H9 (cell line): Measurements from ENCODE around the gene MYH15. TPM values are rescaled to one million over a fixed set of nuclear protein-coding genes. Genes with fewer than 3 reads are reported as not detected.

ENCODE experiments used
- DNase-seq: peaks from one replicate; pipeline ENCODE4 v3.0.0-alpha.2; 2017
- H2AFZ ChIP-seq: one replicate; pipeline ENCODE4 v1.6.1; 2013; ENCODE audit warnings: mild to moderate bottlenecking, low read length, control low read depth, moderate library complexity
- H2AK5ac ChIP-seq: 2 replicates; pipeline ENCODE4 v1.6.1; 2013; ENCODE audit warnings: low read length, control low read depth, mixed read lengths; ENCODE audit not compliant: insufficient read length
- H2BK120ac ChIP-seq: one replicate; pipeline ENCODE4 v1.6.1; 2013; ENCODE audit warnings: low read depth, mild to moderate bottlenecking, low read length, control low read depth, inconsistent platforms; ENCODE audit not compliant: poor library complexity, severe bottlenecking
- H2BK12ac ChIP-seq: 2 replicates; pipeline ENCODE4 v1.6.1; 2013; ENCODE audit warnings: low read length, control low read depth, mixed read lengths, low read depth; ENCODE audit not compliant: insufficient read length
- H2BK15ac ChIP-seq: 2 replicates; pipeline ENCODE4 v1.6.1; 2013; ENCODE audit warnings: low read depth, low read length, control low read depth
- H2BK20ac ChIP-seq: one replicate; pipeline ENCODE4 v1.6.1; 2013; ENCODE audit warnings: low read depth, mild to moderate bottlenecking, low read length, control low read depth, inconsistent platforms; ENCODE audit not compliant: poor library complexity, severe bottlenecking
- H2BK5ac ChIP-seq: 2 replicates; pipeline ENCODE4 v1.6.1; 2013; ENCODE audit warnings: low read length, control low read depth, mixed read lengths; ENCODE audit not compliant: insufficient read length
- H3K14ac ChIP-seq: 2 replicates; pipeline ENCODE4 v1.6.1; 2013; ENCODE audit warnings: low read length, control low read depth; ENCODE audit not compliant: insufficient read depth
- H3K18ac ChIP-seq: 2 replicates; pipeline ENCODE4 v1.6.1; 2013; ENCODE audit warnings: low read depth, mild to moderate bottlenecking, mixed read lengths, low read length, control low read depth; ENCODE audit not compliant: insufficient read length
- H3K23ac ChIP-seq: 2 replicates; pipeline ENCODE4 v1.6.1; 2013; ENCODE audit warnings: low read length, control low read depth, mixed read lengths, low read depth; ENCODE audit not compliant: insufficient read length
- H3K23me2 ChIP-seq: 2 replicates; pipeline ENCODE4 v1.6.1; 2013; ENCODE audit warnings: low read depth, mild to moderate bottlenecking, mixed read lengths, low read length, control low read depth; ENCODE audit not compliant: insufficient read length, poor library complexity, severe bottlenecking
- H3K27ac ChIP-seq: 2 replicates; pipeline ENCODE4 v1.5.1; 2013; ENCODE audit warnings: low read length, control low read depth, mixed read lengths, low read depth; ENCODE audit not compliant: insufficient read length
- H3K27me3 ChIP-seq: 2 replicates; pipeline ENCODE4 v1.6.1; 2013; ENCODE audit warnings: low read length, control low read depth, inconsistent platforms; ENCODE audit not compliant: insufficient read depth
- H3K4ac ChIP-seq: 2 replicates; pipeline ENCODE4 v1.6.1; 2013; ENCODE audit warnings: low read depth, mild to moderate bottlenecking, control low read depth, inconsistent platforms, low read length, moderate library complexity
- H3K4me1 ChIP-seq: 2 replicates; pipeline ENCODE4 v1.6.1; 2013; ENCODE audit warnings: low read length, control low read depth, inconsistent platforms; ENCODE audit not compliant: insufficient read depth
- H3K4me2 ChIP-seq: 2 replicates; pipeline ENCODE4 v1.6.1; 2013; ENCODE audit warnings: low read length, control low read depth, mixed read lengths; ENCODE audit not compliant: insufficient read length, insufficient read depth
- H3K56ac ChIP-seq: 2 replicates; pipeline ENCODE4 v1.6.1; 2013; ENCODE audit warnings: low read depth, mild to moderate bottlenecking, mixed read lengths, low read length, control low read depth; ENCODE audit not compliant: insufficient read length
- H3K79me1 ChIP-seq: 2 replicates; pipeline ENCODE4 v1.6.1; 2013; ENCODE audit warnings: low read depth, mild to moderate bottlenecking, moderate library complexity, low read length, control low read depth, inconsistent platforms; ENCODE audit not compliant: insufficient read depth, poor library complexity, severe bottlenecking
- H3K79me2 ChIP-seq: 2 replicates; pipeline ENCODE4 v1.6.1; 2013; ENCODE audit warnings: low read length, control low read depth, inconsistent platforms; ENCODE audit not compliant: insufficient read depth
- H3K9ac ChIP-seq: 2 replicates; pipeline ENCODE4 v1.6.1; 2013; ENCODE audit warnings: low read length, control low read depth, mixed read lengths; ENCODE audit not compliant: insufficient read length; ENCODE audit errors: extremely low read depth
- H3K9me3 ChIP-seq: one replicate; pipeline ENCODE4 v1.6.1; 2013; ENCODE audit warnings: low read depth, low read length, inconsistent platforms; ENCODE audit not compliant: control insufficient read depth
- H3T11ph ChIP-seq: one replicate; pipeline ENCODE4 v1.6.1; 2013; ENCODE audit warnings: mild to moderate bottlenecking, low read length, control low read depth, inconsistent platforms
- H4K20me1 ChIP-seq: one replicate; pipeline ENCODE4 v1.6.1; 2013; ENCODE audit not compliant: control insufficient read depth, insufficient read length, insufficient read depth
- H4K5ac ChIP-seq: 2 replicates; pipeline ENCODE4 v1.6.1; 2013; ENCODE audit warnings: low read depth, mild to moderate bottlenecking, mixed read lengths, low read length, control low read depth; ENCODE audit not compliant: insufficient read length
- H4K8ac ChIP-seq: replicated peaks from 2 replicates; pipeline ENCODE4 v1.6.1; 2013; ENCODE audit warnings: low read length, control low read depth, mixed read lengths, low read depth; ENCODE audit not compliant: insufficient read length
- H4K91ac ChIP-seq: 2 replicates; pipeline ENCODE4 v1.6.1; 2013; ENCODE audit warnings: low read depth, mild to moderate bottlenecking, moderate library complexity, mixed read lengths, low read length, control low read depth; ENCODE audit not compliant: insufficient read length
- H3K27ac Mint-ChIP-seq, 3 experiments: 2 replicates in 2 of 3; 3 replicates in 1 of 3; pipeline ENCODE4 v1.8.0; 2020 to 2021; ENCODE audit warnings: mixed read lengths in 3 of 3, mild to moderate bottlenecking in 1 of 3, moderate library complexity in 1 of 3
- H3K27me3 Mint-ChIP-seq: 2 replicates; pipeline ENCODE4 v1.8.0; 2021; ENCODE audit warnings: low read depth, mild to moderate bottlenecking, moderate library complexity, mixed read lengths
- H3K36me3 Mint-ChIP-seq, 3 experiments: 2 replicates in 2 of 3; 3 replicates in 1 of 3; pipeline ENCODE4 v1.8.0; 2020 to 2021; ENCODE audit warnings: low read depth in 3 of 3, mixed read lengths in 3 of 3; ENCODE audit not compliant: insufficient read depth in 1 of 3
- H3K4me1 Mint-ChIP-seq, 2 experiments: 2 replicates each; pipeline ENCODE4 v1.8.0; 2020; ENCODE audit warnings: mixed read lengths in 2 of 2
- H3K4me3 Mint-ChIP-seq, 2 experiments: 2 replicates in 1 of 2; 3 replicates in 1 of 2; pipeline ENCODE4 v1.8.0; 2020 to 2021; ENCODE audit warnings: mild to moderate bottlenecking in 2 of 2, mixed read lengths in 2 of 2, moderate library complexity in 1 of 2
- H3K9me3 Mint-ChIP-seq, 2 experiments: 2 replicates in 1 of 2; 3 replicates in 1 of 2; pipeline ENCODE4 v1.8.0; 2020; ENCODE audit warnings: mild to moderate bottlenecking in 2 of 2, mixed read lengths in 2 of 2, moderate library complexity in 1 of 2
- WGBS: extraction: QIAGEN DNeasy Blood & Tissue Kit; methylation state at CpG from one replicate; pipeline ENCODE4 v1.1.7; 2013; ENCODE audit warnings: missing lambda C conversion rate, low lambda C conversion rate, mixed read lengths; ENCODE audit not compliant: insufficient read length; ENCODE audit errors: extremely low coverage; 5-methylcytosine and 5-hydroxymethylcytosine counted together
- total RNA-seq: library from RNA; stranded (reverse); gene quantifications from 2 replicates; pipeline ENCODE4 v1.2.1, GENCODE V29; 2021
- TF ChIP-seq, protein P1 (sequence below): fragments of 200-600 bp; sonication (generic); conservative IDR thresholded peaks from 3 replicates; pipeline ENCODE4 v1.8.0; 2021; ENCODE audit warnings: antibody characterized with exemption, mild to moderate bottlenecking

MYH15 gene
- total RNA-seq, 1 experiment from 2014 or later, result 0.13 TPM

DNA sequence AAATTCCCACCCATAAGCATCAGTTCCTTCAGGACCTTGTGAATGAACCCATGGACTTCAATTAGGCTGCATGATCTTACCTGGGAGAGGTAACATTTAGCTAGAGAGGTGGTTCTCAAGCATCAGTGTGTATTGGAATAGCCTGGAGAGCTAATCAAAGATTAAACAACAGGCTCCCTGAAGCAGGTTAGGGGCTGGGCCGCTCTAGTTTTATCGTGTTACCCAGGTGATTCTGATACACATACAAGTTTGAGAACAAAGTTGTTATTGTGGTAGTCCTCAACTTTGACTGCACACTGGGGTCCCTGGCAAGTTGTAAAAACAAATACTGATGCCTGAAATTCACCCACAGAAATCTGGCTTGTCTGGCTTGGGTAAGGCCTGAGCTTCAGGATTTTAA, 31.2 kb downstream of the MYH15 start:
- Histone ChIP-seq H3K9me3 (no peaks in the 10 kb centered on the region), H3T11ph (no peak overlapping the region), H4K8ac (no peak overlapping the region), H3K14ac (no peak overlapping the region), H4K91ac (no peak overlapping the region), H4K20me1 (no peaks in the 10 kb centered on the region), H3K79me2 (no peaks in the 10 kb centered on the region), H3K79me1 (no peaks in the 10 kb centered on the region), H2AFZ (no peak overlapping the region), H3K18ac (no peak overlapping the region), H3K9ac (no peak overlapping the region), H2BK5ac (no peak overlapping the region), H3K4ac (no peak overlapping the region), H3K4me1 (no peaks in the 10 kb centered on the region), H2BK12ac (no peak overlapping the region), H3K27me3 (no peaks in the 10 kb centered on the region), H2BK15ac (no peak overlapping the region), H4K5ac (no peak overlapping the region), H2BK120ac (no peak overlapping the region), H3K27ac (no peak overlapping the region), H3K23me2 (no peaks in the 10 kb centered on the region), H2AK5ac (no peak overlapping the region), H3K56ac (no peak overlapping the region), H3K23ac (no peak overlapping the region), H3K4me2 (no peak overlapping the region), H2BK20ac (no peak overlapping the region)
- H3K36me3 Mint-ChIP-seq, result no peaks in the 10 kb centered on the region
- H3K4me1 Mint-ChIP-seq, result no peaks in the 10 kb centered on the region
- H3K27ac Mint-ChIP-seq, result no peak overlapping the region
- TF ChIP-seq, protein P1, sequence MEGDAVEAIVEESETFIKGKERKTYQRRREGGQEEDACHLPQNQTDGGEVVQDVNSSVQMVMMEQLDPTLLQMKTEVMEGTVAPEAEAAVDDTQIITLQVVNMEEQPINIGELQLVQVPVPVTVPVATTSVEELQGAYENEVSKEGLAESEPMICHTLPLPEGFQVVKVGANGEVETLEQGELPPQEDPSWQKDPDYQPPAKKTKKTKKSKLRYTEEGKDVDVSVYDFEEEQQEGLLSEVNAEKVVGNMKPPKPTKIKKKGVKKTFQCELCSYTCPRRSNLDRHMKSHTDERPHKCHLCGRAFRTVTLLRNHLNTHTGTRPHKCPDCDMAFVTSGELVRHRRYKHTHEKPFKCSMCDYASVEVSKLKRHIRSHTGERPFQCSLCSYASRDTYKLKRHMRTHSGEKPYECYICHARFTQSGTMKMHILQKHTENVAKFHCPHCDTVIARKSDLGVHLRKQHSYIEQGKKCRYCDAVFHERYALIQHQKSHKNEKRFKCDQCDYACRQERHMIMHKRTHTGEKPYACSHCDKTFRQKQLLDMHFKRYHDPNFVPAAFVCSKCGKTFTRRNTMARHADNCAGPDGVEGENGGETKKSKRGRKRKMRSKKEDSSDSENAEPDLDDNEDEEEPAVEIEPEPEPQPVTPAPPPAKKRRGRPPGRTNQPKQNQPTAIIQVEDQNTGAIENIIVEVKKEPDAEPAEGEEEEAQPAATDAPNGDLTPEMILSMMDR, result no peak
- no peaks in the 10 kb centered on the region for H3K27me3 Mint-ChIP-seq
- H3K9me3 Mint-ChIP-seq, result no peaks in the 10 kb centered on the region
- WGBS, result no CpG with 5 or more reads among the region's 2 CpGs
- H3K4me3 Mint-ChIP-seq, result no peak overlapping the region
- DNase-seq, result no peak
